ENCODE measurements around the gene TRABD.

Gene TRABD

GRCh38 chr22:50186761-50187523 lies 1.2 kb downstream of the TRABD start:
- DNase-seq (ENCODE audit: low spot score): peak; percentile 47

- no peak for DNase-seq (ENCODE audit: low spot score)
Measured at GRCh38 chr22:50188356-50188755, 2.6 kb downstream of the TRABD start.

DNA sequence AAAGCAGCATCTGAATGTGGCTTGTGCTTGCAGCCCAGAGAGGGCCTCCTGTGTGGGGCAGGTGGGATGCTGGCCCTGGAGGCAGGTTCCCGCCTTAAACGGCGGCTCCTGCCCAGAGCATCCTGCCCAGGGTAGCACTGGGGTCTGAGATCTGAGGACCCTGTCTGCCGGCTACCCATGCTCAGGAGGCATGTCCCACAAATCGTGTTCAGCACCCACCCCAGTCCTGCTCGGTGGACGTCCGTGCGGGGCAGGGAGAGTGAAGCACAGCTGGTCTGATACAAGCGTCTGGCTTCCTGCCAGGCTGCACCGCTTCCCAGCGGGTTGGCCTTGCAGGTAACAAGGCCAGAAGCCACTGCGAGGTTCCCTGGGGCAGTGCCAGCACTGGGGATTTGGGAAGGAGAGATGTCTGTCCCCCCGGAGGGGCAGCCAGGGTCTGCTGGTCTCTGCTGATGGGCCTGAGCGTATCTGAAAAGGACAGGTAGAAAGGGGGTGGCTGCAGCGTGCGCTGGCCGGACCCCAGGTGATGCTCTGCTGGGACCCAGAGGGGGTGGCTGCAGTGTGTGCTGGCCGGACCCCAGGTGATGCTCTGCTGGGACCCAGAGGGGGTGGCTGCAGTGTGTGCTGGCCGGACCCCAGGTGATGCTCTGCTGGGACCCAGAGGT lies 3.6 kb downstream of the TRABD start:
- peak; percentile 55 for DNase-seq (ENCODE audit: low spot score)

GRCh38 chr22:50189849-50190181 lies 4.1 kb downstream of the TRABD start:
- DNase-seq (ENCODE audit: low spot score): peak; percentile 79

DNA sequence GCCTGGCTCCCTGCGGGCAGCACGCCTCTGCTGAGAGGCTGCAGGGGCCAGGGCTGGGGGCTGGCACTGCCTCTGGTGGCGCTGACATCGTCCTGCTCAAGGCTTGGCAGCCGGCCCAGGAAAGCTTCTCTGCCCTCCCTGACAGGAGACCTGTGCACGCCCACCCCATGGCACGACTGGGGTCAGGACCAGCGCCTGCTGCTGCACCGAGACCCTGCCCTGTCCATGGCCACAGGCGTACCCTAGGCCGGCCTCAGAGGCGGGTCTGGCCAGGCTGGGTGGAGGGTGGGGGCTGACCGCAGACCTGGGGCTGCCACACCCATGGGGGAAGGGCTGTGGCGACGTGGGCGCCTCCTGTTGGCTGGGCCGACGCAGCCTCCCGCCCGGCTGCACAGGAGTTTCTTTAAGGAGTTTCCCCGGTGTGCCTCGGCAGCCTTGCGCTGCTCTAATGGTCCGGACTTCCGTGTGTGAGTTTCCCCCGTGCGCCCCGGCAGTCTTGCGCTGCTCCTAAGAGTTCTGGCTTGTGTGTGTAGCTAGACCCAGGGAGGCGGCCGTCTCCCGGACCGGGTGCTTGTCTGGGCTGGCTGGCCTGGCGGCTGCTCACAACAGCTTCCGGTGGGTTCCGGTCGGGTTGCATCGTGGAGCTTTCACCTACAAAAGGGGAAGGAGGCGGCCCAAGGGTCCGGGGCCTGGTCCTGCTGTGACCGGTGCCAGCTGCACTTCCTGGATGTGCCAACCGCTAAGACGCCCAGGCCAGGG lies 4.6 kb downstream of the TRABD start:
- DNase-seq (ENCODE audit: low spot score): peak; percentile 95

- peak; percentile 97 for DNase-seq (ENCODE audit: low spot score)
Measured at GRCh38 chr22:50190941-50191741, 5.4 kb downstream of the TRABD start.

DNA sequence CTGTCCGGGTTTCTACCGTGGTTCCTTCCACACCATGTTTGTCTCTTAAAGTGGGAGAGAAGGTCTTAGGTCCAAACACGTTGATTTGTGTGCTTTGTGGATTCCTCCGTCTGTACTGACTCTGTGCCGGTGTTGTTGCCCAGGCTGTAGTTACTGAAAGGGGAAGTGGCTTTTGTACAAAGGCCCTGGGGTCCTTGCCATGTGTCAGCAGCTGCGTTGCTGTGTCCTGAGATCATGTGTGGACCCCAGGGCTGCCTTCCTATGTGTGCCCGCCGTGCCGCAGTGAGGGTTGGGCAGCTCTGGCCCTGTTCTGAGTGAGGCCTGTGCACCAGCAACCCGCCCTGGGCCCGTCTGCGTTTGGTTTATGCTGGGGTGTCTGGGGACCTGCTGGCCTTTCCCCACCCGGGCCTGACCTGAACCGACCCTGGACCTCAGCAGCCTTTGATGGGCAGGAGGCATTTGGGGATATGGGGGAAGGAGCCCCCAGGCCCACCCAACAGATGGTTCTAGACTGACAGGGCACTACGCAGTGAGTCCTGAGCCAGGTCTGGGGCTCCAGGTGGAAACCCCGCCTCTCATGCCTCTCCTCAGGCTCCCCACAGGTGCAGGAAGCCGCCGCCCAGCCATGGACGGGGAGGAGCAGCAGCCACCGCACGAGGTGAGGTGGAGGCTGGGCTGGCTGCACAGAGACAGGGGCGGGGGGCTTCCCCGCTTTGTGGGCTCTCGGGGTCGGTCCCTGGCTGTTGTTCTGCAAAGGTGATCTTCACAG lies 6.9 kb downstream of the TRABD start:
- peak; percentile 90 for DNase-seq (ENCODE audit: low spot score)

DNA sequence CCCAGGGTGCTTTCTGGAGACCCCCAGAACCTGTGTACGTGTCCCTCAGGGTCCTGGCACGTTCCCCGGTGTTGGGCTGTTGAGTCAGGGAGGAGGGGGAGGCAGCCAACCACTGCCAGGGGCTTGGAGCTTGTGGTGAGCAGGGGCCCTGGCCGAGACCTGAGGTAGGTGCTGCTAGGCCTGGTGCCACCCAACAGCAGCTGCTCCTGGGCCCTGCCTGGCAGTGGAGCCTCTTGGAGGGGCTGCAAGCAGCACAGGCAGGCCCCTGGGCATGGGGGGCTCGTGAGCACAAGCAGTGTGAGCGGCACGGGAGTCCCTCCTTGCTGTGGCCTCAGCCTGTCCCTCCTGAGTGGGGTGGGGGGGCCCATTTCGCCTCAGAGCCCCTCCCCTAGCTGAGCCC lies 7.9 kb downstream of the TRABD start:
- no peak for DNase-seq (ENCODE audit: low spot score)

DNA sequence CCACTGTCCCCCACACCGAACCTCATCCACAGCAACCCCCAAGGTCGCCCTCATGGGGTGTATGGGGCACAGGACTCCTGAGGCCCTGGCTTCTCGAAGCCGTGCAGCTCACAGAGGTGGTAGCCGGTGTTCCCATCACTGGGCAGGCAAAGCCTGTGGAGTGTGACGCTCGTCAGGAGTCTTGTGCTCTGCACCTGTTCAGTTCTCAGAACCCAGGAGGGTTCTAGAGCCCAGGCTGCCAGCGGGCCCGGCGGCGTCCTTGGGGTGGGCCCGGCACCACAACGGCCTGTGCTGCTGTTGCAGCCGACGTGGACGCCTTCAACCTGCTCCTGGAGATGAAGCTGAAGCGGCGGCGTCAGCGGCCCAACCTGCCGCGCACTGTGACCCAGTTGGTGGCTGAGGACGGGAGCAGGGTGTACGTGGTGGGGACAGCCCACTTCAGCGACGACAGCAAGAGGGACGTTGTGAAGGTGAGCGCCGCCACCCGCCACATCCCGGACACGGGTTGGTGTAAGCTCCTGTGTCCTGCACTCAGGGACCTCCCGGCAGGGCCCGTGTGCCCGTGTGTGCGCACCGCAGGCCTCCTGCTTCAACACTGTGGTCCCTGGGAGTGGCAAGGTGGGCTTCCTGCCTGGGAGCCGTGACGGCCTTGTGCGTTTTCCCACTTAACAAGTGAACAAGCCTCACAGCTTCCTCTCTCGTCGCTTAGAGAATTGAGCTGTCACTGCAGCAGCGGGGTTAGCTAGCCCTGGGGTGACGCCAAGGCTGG lies 8.5 kb downstream of the TRABD start:
- no peak for DNase-seq (ENCODE audit: low spot score)

DNA sequence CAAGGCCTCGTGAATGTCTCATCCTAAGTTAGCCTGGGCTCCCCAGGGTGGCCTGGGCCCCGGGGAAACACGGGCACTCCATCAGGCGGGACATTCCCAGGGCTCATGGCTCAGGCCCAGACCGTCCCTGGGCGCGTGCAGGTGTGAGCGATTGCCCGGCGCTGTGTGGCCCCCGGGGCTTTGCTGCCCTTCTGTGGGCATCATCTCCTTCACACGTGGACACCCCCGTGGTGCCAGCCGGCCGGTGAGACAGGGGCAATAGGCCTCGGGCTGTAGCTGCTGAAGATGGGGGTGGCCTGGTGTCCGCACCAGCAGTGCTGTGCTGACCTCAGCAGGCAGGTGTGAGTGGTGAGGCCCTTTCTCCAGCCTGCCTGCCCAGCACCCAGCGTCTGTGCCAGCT lies 10.5 kb downstream of the TRABD start:
- DNase-seq (ENCODE audit: low spot score): no peak

- DNase-seq (ENCODE audit: low spot score): no peak
Measured at GRCh38 chr22:50197000-50197800, 11.5 kb downstream of the TRABD start.

DNA sequence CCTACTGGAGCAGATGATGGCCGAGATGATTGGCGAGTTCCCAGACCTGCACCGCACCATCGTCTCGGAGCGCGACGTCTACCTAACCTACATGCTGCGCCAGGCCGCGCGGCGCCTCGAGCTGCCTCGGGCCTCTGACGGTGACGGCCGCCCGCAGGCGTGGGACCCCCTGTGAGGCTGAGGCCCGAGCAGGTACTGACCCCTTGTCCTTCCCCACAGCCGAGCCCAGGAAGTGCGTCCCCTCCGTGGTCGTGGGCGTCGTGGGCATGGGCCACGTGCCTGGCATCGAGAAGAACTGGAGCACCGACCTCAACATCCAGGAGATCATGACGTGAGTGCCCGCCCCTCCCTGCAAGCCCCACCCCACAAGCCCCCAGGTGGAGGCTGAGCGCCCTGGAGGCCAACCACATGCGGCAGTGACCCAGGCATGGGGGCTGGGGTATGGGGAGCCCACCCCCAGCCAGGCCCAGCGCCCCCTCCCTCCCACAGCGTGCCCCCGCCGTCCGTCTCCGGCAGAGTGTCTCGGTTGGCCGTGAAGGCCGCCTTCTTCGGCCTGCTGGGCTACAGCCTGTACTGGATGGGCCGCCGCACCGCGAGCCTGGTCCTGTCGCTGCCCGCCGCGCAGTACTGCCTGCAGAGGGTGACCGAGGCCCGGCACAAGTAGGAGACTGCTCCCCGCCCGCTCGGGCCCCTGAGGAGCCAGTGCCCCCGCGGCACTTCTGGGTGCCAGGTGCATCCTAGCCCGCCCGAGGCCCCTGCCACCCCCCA lies 12.3 kb downstream of the TRABD start:
- no peak for DNase-seq (ENCODE audit: low spot score)

DNA sequence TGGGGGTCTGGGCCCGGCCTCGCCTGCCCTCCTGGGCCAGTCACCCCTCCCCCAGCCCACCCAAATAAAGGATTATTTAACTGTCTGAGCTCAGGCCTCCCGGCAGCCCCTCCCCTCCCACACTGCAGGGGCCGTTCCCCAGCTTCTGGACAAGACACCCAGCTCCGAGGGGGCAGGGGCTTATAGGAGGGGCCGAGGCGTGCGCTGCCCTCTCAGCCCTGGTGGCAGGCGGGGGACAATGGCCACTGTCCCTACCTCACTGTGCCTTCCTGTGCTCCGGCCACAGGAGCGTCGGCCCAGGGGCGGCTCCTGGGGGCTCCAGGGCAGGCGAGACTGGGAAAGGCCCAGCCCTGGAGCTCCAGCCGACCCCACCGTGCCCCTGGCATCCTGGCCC lies 12.9 kb downstream of the TRABD start:
- no peak for DNase-seq (ENCODE audit: low spot score)

DNA sequence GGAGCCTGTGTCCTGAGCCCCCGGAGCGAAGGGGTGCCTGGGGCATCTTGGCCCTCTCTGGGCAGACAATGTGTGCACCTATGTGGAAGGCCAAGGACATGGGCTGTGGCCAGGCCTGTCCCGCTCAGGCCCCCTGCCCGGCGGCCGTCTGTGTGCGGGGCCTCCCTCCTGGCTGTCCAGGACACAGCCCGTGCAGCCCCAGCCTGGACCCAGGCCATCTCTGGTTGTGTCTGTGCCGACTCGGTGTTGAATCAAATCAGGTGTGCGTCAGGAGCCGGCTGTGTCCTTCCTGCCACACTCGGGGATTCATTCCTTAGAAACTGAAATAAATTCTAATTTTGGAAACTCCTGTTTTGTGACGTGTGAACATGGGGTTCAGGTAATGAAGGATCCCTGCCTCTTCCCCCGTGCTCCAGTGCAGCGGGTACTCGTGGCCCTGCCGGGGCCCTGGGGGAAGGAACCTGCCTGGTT lies 13.6 kb downstream of the TRABD start:
- no peak for DNase-seq (ENCODE audit: low spot score)

- DNase-seq (ENCODE audit: low spot score): no peak
Measured at GRCh38 chr22:50199829-50200460, 14.2 kb downstream of the TRABD start.

DNA sequence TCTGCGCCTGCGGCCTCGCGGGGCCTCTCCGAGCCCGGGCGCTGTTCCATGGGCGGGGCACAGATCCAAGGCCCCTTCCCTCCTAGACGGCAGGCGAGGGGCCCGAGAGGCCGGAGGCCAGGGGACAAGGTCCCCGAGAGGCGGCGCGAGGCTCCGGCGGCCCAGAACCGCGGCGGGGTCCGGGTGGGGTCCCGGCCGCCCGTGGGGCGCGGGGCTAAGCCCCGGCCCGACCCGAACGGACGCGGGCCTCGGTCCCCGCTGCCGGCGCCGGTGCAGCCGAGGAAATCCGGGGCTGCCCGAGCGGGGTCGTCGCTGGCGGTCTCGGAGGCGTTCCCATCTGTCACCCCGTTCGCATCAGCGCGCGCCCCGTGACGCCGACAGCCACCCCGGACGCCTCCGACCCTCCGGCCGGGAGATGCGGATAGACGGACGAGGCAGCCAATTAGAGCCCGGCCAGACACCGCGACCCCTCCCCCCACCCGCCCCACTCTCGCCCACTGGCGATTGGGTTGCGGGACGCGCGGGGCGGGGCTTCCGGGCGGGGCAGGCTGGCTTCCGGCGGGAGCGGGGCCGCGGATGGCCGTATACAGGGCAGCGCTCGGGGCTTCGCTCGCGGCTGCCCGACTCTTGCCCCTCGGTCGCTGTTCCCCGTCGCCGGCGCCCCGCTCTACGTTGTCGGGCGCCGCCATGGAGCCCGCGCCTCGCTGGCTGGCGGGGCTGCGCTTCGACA lies 14.9 kb downstream of the TRABD start, which contains the start of gene SELENOO:
Gene SELENOO (plus strand): TSS at position 551 of the 730 bp plus-strand sequence. CDS start 26 bp downstream, at position 577.
- DNase-seq (ENCODE audit: low spot score): peak; percentile 93

Measured in NAMALWA (cell line).